H9 (cell line): Measurements from ENCODE around the gene MUC5B. TPM values are rescaled to one million over a fixed set of nuclear protein-coding genes. Genes with fewer than 3 reads are reported as not detected.

ENCODE experiments used
- DNase-seq: peaks from one replicate; pipeline ENCODE4 v3.0.0-alpha.2; 2017
- H2AFZ ChIP-seq: one replicate; pipeline ENCODE4 v1.6.1; 2013; ENCODE audit warnings: mild to moderate bottlenecking, low read length, control low read depth, moderate library complexity
- H2AK5ac ChIP-seq: 2 replicates; pipeline ENCODE4 v1.6.1; 2013; ENCODE audit warnings: low read length, control low read depth, mixed read lengths; ENCODE audit not compliant: insufficient read length
- H2BK120ac ChIP-seq: one replicate; pipeline ENCODE4 v1.6.1; 2013; ENCODE audit warnings: low read depth, mild to moderate bottlenecking, low read length, control low read depth, inconsistent platforms; ENCODE audit not compliant: poor library complexity, severe bottlenecking
- H2BK12ac ChIP-seq: 2 replicates; pipeline ENCODE4 v1.6.1; 2013; ENCODE audit warnings: low read length, control low read depth, mixed read lengths, low read depth; ENCODE audit not compliant: insufficient read length
- H2BK15ac ChIP-seq: 2 replicates; pipeline ENCODE4 v1.6.1; 2013; ENCODE audit warnings: low read depth, low read length, control low read depth
- H2BK20ac ChIP-seq: one replicate; pipeline ENCODE4 v1.6.1; 2013; ENCODE audit warnings: low read depth, mild to moderate bottlenecking, low read length, control low read depth, inconsistent platforms; ENCODE audit not compliant: poor library complexity, severe bottlenecking
- H2BK5ac ChIP-seq: 2 replicates; pipeline ENCODE4 v1.6.1; 2013; ENCODE audit warnings: low read length, control low read depth, mixed read lengths; ENCODE audit not compliant: insufficient read length
- H3K14ac ChIP-seq: 2 replicates; pipeline ENCODE4 v1.6.1; 2013; ENCODE audit warnings: low read length, control low read depth; ENCODE audit not compliant: insufficient read depth
- H3K18ac ChIP-seq: 2 replicates; pipeline ENCODE4 v1.6.1; 2013; ENCODE audit warnings: low read depth, mild to moderate bottlenecking, mixed read lengths, low read length, control low read depth; ENCODE audit not compliant: insufficient read length
- H3K23ac ChIP-seq: 2 replicates; pipeline ENCODE4 v1.6.1; 2013; ENCODE audit warnings: low read length, control low read depth, mixed read lengths, low read depth; ENCODE audit not compliant: insufficient read length
- H3K23me2 ChIP-seq: 2 replicates; pipeline ENCODE4 v1.6.1; 2013; ENCODE audit warnings: low read depth, mild to moderate bottlenecking, mixed read lengths, low read length, control low read depth; ENCODE audit not compliant: insufficient read length, poor library complexity, severe bottlenecking
- H3K27ac ChIP-seq: 2 replicates; pipeline ENCODE4 v1.5.1; 2013; ENCODE audit warnings: low read length, control low read depth, mixed read lengths, low read depth; ENCODE audit not compliant: insufficient read length
- H3K27me3 ChIP-seq: 2 replicates; pipeline ENCODE4 v1.6.1; 2013; ENCODE audit warnings: low read length, control low read depth, inconsistent platforms; ENCODE audit not compliant: insufficient read depth
- H3K4ac ChIP-seq: 2 replicates; pipeline ENCODE4 v1.6.1; 2013; ENCODE audit warnings: low read depth, mild to moderate bottlenecking, control low read depth, inconsistent platforms, low read length, moderate library complexity
- H3K4me1 ChIP-seq: 2 replicates; pipeline ENCODE4 v1.6.1; 2013; ENCODE audit warnings: low read length, control low read depth, inconsistent platforms; ENCODE audit not compliant: insufficient read depth
- H3K4me2 ChIP-seq: 2 replicates; pipeline ENCODE4 v1.6.1; 2013; ENCODE audit warnings: low read length, control low read depth, mixed read lengths; ENCODE audit not compliant: insufficient read length, insufficient read depth
- H3K56ac ChIP-seq: 2 replicates; pipeline ENCODE4 v1.6.1; 2013; ENCODE audit warnings: low read depth, mild to moderate bottlenecking, mixed read lengths, low read length, control low read depth; ENCODE audit not compliant: insufficient read length
- H3K79me1 ChIP-seq: 2 replicates; pipeline ENCODE4 v1.6.1; 2013; ENCODE audit warnings: low read depth, mild to moderate bottlenecking, moderate library complexity, low read length, control low read depth, inconsistent platforms; ENCODE audit not compliant: insufficient read depth, poor library complexity, severe bottlenecking
- H3K79me2 ChIP-seq: 2 replicates; pipeline ENCODE4 v1.6.1; 2013; ENCODE audit warnings: low read length, control low read depth, inconsistent platforms; ENCODE audit not compliant: insufficient read depth
- H3K9ac ChIP-seq: 2 replicates; pipeline ENCODE4 v1.6.1; 2013; ENCODE audit warnings: low read length, control low read depth, mixed read lengths; ENCODE audit not compliant: insufficient read length; ENCODE audit errors: extremely low read depth
- H3K9me3 ChIP-seq: one replicate; pipeline ENCODE4 v1.6.1; 2013; ENCODE audit warnings: low read depth, low read length, inconsistent platforms; ENCODE audit not compliant: control insufficient read depth
- H3T11ph ChIP-seq: one replicate; pipeline ENCODE4 v1.6.1; 2013; ENCODE audit warnings: mild to moderate bottlenecking, low read length, control low read depth, inconsistent platforms
- H4K20me1 ChIP-seq: one replicate; pipeline ENCODE4 v1.6.1; 2013; ENCODE audit not compliant: control insufficient read depth, insufficient read length, insufficient read depth
- H4K5ac ChIP-seq: 2 replicates; pipeline ENCODE4 v1.6.1; 2013; ENCODE audit warnings: low read depth, mild to moderate bottlenecking, mixed read lengths, low read length, control low read depth; ENCODE audit not compliant: insufficient read length
- H4K8ac ChIP-seq: replicated peaks from 2 replicates; pipeline ENCODE4 v1.6.1; 2013; ENCODE audit warnings: low read length, control low read depth, mixed read lengths, low read depth; ENCODE audit not compliant: insufficient read length
- H4K91ac ChIP-seq: 2 replicates; pipeline ENCODE4 v1.6.1; 2013; ENCODE audit warnings: low read depth, mild to moderate bottlenecking, moderate library complexity, mixed read lengths, low read length, control low read depth; ENCODE audit not compliant: insufficient read length
- H3K27ac Mint-ChIP-seq, 3 experiments: 2 replicates in 2 of 3; 3 replicates in 1 of 3; pipeline ENCODE4 v1.8.0; 2020 to 2021; ENCODE audit warnings: mixed read lengths in 3 of 3, mild to moderate bottlenecking in 1 of 3, moderate library complexity in 1 of 3
- H3K27me3 Mint-ChIP-seq: 2 replicates; pipeline ENCODE4 v1.8.0; 2021; ENCODE audit warnings: low read depth, mild to moderate bottlenecking, moderate library complexity, mixed read lengths
- H3K36me3 Mint-ChIP-seq, 3 experiments: 2 replicates in 2 of 3; 3 replicates in 1 of 3; pipeline ENCODE4 v1.8.0; 2020 to 2021; ENCODE audit warnings: low read depth in 3 of 3, mixed read lengths in 3 of 3; ENCODE audit not compliant: insufficient read depth in 1 of 3
- H3K4me1 Mint-ChIP-seq, 2 experiments: 2 replicates each; pipeline ENCODE4 v1.8.0; 2020; ENCODE audit warnings: mixed read lengths in 2 of 2
- H3K4me3 Mint-ChIP-seq, 2 experiments: 2 replicates in 1 of 2; 3 replicates in 1 of 2; pipeline ENCODE4 v1.8.0; 2020 to 2021; ENCODE audit warnings: mild to moderate bottlenecking in 2 of 2, mixed read lengths in 2 of 2, moderate library complexity in 1 of 2
- H3K9me3 Mint-ChIP-seq, 2 experiments: 2 replicates in 1 of 2; 3 replicates in 1 of 2; pipeline ENCODE4 v1.8.0; 2020; ENCODE audit warnings: mild to moderate bottlenecking in 2 of 2, mixed read lengths in 2 of 2, moderate library complexity in 1 of 2
- CTCF ChIP-seq: fragments of 200-600 bp; sonication (generic); conservative IDR thresholded peaks from 3 replicates; pipeline ENCODE4 v1.8.0; 2021; ENCODE audit warnings: antibody characterized with exemption, mild to moderate bottlenecking
- WGBS: extraction: QIAGEN DNeasy Blood & Tissue Kit; methylation state at CpG from one replicate; pipeline ENCODE4 v1.1.7; 2013; ENCODE audit warnings: missing lambda C conversion rate, low lambda C conversion rate, mixed read lengths; ENCODE audit not compliant: insufficient read length; ENCODE audit errors: extremely low coverage; 5-methylcytosine and 5-hydroxymethylcytosine counted together
- total RNA-seq: library from RNA; stranded (reverse); gene quantifications from 2 replicates; pipeline ENCODE4 v1.2.1, GENCODE V29; 2021

MUC5B gene
- total RNA-seq, 1 experiment from 2014 or later = not detected

GRCh38 chr11:1240771-1241170 is 17.9 kb downstream of the MUC5B start:
- Mint-ChIP-seq H3K27ac (no peak overlapping the region), H3K27me3 (peaks cover 10% of the 10 kb centered on the region), H3K36me3 (peaks cover 0 to 11% (median 5%) of the 10 kb centered on the region in 3 experiments; a peak in 6 of 7 replicates), H3K4me3 (no peak overlapping the region), H3K9me3 (peaks cover 26 to 31% of the 10 kb centered on the region in 2 experiments), H3K4me1 (no peaks in the 10 kb centered on the region)
- Histone ChIP-seq H3K9me3 (no peaks in the 10 kb centered on the region), H2BK15ac (no peak overlapping the region), H3K23ac (no peak overlapping the region), H3K4ac (no peak overlapping the region), H3K14ac (no peak overlapping the region), H3K4me1 (no peaks in the 10 kb centered on the region), H3K9ac (no peak overlapping the region), H3K4me2 (no peak overlapping the region), H2AFZ (no peak overlapping the region), H3K18ac (no peak overlapping the region), H3K79me1 (no peaks in the 10 kb centered on the region), H2BK120ac (no peak overlapping the region), H2BK12ac (no peak overlapping the region), H3K23me2 (no peaks in the 10 kb centered on the region), H4K5ac (no peak overlapping the region), H2BK20ac (no peak overlapping the region), H3K56ac (no peak overlapping the region), H2BK5ac (no peak overlapping the region), H3K27ac (no peak overlapping the region), H2AK5ac (no peak overlapping the region), H4K20me1 (no peaks in the 10 kb centered on the region), H3T11ph (no peak overlapping the region), H3K27me3 (no peaks in the 10 kb centered on the region), H4K8ac (no peak overlapping the region), H4K91ac (no peak overlapping the region), H3K79me2 (no peaks in the 10 kb centered on the region)
- DNase-seq = no peak
- no CpG with 5 or more reads among the region's 25 CpGs for WGBS
- no peak for TF ChIP-seq CTCF
